HepG2 (cell line): ENCODE measurements around the gene NOXO1. TPM values are rescaled to one million over a fixed set of nuclear protein-coding genes. Genes with fewer than 3 reads are reported as not detected.
A peak's percentile ranks its signal among the peaks of the same experiment; 100 is the strongest.

Experiments used
- ATAC-seq: fragments of 200-7000 bp; cut with Tn5 transposase; 3 replicates; pipeline ENCODE4 v1.9.1; 2020; ENCODE audit warnings: mild to moderate bottlenecking, moderate library complexity
- BruUV-seq: library from RNA; stranded (reverse); fragments of 400-500 nt; replicated peaks from 2 replicates; lab custom pipeline; 2021; lab: Mats Ljungman, UMichigan
- CTCF ChIA-PET: fragments of 300-600 bp; formaldehyde crosslinking; extraction: SDS; loops from one replicate; lab custom pipeline; 2021; ENCODE audit warnings: low total read pairs, inconsistent platforms, low intra/inter-chr PET ratio; lab: Yijun Ruan, JAX
- POLR2A ChIA-PET: fragments of 350-600 bp; sonication (Branson Sonifier 250); formaldehyde crosslinking; loops from one replicate; lab custom pipeline; 2020; ENCODE audit warnings: antibody characterized with exemption, inconsistent platforms; lab: Yijun Ruan, JAX
- DNase-seq: peaks from one replicate; pipeline ENCODE4 v3.0.0-alpha.2; 2015; ENCODE audit warnings: low spot score
- FAIRE-seq: peaks from 3 replicates; lab custom pipeline; 2011; peaks lifted over from hg19 to GRCh38; lab: Jason Lieb, UNC
- H2AFZ ChIP-seq: one replicate; pipeline ENCODE4 v1.6.1; 2011; ENCODE audit warnings: low read length, inconsistent platforms
- H3K27ac ChIP-seq: fragments of 300-600 bp; 3 replicates; pipeline ENCODE4 v1.8.0; 2011; ENCODE audit warnings: mixed run types, mild to moderate bottlenecking, mixed read lengths, low read length, inconsistent platforms; ENCODE audit not compliant: insufficient read depth; ENCODE audit errors: extremely low read length
- H3K27me3 ChIP-seq, 2 experiments: fragments of 200-600 bp in 1 of 2; 2 replicates in 1 of 2; 3 replicates in 1 of 2; pipeline versions ENCODE4 v1.6.0 to v1.8.0; 2011; ENCODE audit warnings: low read length in 2 of 2, mild to moderate bottlenecking in 2 of 2, moderate library complexity in 2 of 2, inconsistent platforms in 1 of 2; ENCODE audit not compliant: insufficient read depth in 2 of 2, control insufficient read depth in 1 of 2
- H3K36me3 ChIP-seq, 2 experiments: fragments of 200-600 bp in 1 of 2; replicated peaks in 1 of 2; 2 replicates in 1 of 2; 3 replicates in 1 of 2; pipeline versions ENCODE4 v1.5.1 to v1.8.0; 2011; ENCODE audit warnings: low read length in 2 of 2, inconsistent platforms in 1 of 2; ENCODE audit not compliant: insufficient read depth in 2 of 2, control insufficient read depth in 1 of 2
- H3K4me1 ChIP-seq: 2 replicates; pipeline ENCODE4 v1.5.1; 2012; ENCODE audit warnings: low read length, inconsistent platforms; ENCODE audit not compliant: insufficient read depth
- H3K4me2 ChIP-seq: 2 replicates; pipeline ENCODE4 v1.6.0; 2011; ENCODE audit warnings: low read depth, low read length, inconsistent platforms
- H3K4me3 ChIP-seq, 3 experiments: fragments of 200-600 bp in 1 of 3; sonication (generic), shearing (Covaris generic) in 1 of 3; replicated peaks in 1 of 3; 2 replicates each; pipeline ENCODE4 v1.5.1; 2011 to 2016; ENCODE audit warnings: low read length in 3 of 3, inconsistent platforms in 2 of 3, low read depth in 2 of 3, mild to moderate bottlenecking in 2 of 3, control low read depth in 1 of 3, mixed read lengths in 1 of 3; ENCODE audit not compliant: insufficient read depth in 1 of 3
- H3K79me2 ChIP-seq: one replicate; pipeline ENCODE4 v1.6.1; 2011; ENCODE audit warnings: low read length, inconsistent platforms; ENCODE audit not compliant: insufficient read depth
- H3K9ac ChIP-seq: 2 replicates; pipeline ENCODE4 v1.6.0; 2011; ENCODE audit warnings: mild to moderate bottlenecking, low read depth, low read length, inconsistent platforms; ENCODE audit not compliant: insufficient read depth
- H3K9me3 ChIP-seq: 2 replicates; pipeline ENCODE4 v1.5.1; 2012; ENCODE audit warnings: mild to moderate bottlenecking, low read length
- H4K20me1 ChIP-seq: 2 replicates; pipeline ENCODE4 v1.6.0; 2011; ENCODE audit warnings: inconsistent platforms, mild to moderate bottlenecking, low read length, moderate library complexity; ENCODE audit not compliant: insufficient read depth
- GFI1 ChIP-seq: sonication (generic); formaldehyde crosslinking; IDR thresholded peaks from 2 replicates; pipeline ENCODE4 v1.5.0; 2020; ENCODE audit warnings: missing genetic modification reagents, mild to moderate bottlenecking, borderline replicate concordance
- MTF2 ChIP-seq: sonication (generic); formaldehyde crosslinking; IDR thresholded peaks from 2 replicates; pipeline ENCODE4 v1.5.0; 2020; ENCODE audit warnings: missing genetic modification reagents, borderline replicate concordance
- NAIF1 ChIP-seq: sonication (generic); formaldehyde crosslinking; IDR thresholded peaks from 2 replicates; pipeline ENCODE4 v1.5.0; 2020; ENCODE audit warnings: mild to moderate bottlenecking, missing genetic modification reagents, borderline replicate concordance
- NFYC ChIP-seq: IDR thresholded peaks from 2 replicates; pipeline ENCODE4 v1.6.1; 2016; ENCODE audit warnings: missing genetic modification reagents, missing compliant biosample characterization
- PAWR ChIP-seq: sonication (generic); formaldehyde crosslinking; IDR thresholded peaks from 2 replicates; pipeline ENCODE4 v1.4.0; 2020; ENCODE audit warnings: missing genetic modification reagents, mild to moderate bottlenecking, borderline replicate concordance
- PHF21A ChIP-seq: sonication (generic); formaldehyde crosslinking; IDR thresholded peaks from 2 replicates; pipeline ENCODE4 v1.5.0; 2020; ENCODE audit warnings: mild to moderate bottlenecking, missing genetic modification reagents
- POLR2A ChIP-seq, 2 experiments: IDR thresholded peaks; 2 replicates each; pipeline ENCODE4 v1.6.1; 2011; ENCODE audit warnings: low read depth in 2 of 2, low read length in 2 of 2, mild to moderate bottlenecking in 1 of 2, moderate library complexity in 1 of 2; ENCODE audit not compliant: insufficient read depth in 1 of 2
- SP2 ChIP-seq: sonication (generic); formaldehyde crosslinking; IDR thresholded peaks from 2 replicates; pipeline ENCODE4 v1.5.1; 2020; ENCODE audit warnings: mild to moderate bottlenecking, missing genetic modification reagents
- TMF1 ChIP-seq: sonication (generic); formaldehyde crosslinking; IDR thresholded peaks from 2 replicates; pipeline ENCODE4 v1.8.1; 2022; ENCODE audit warnings: low read depth, missing genetic modification reagents
- ZNF335 ChIP-seq: sonication (generic); formaldehyde crosslinking; IDR thresholded peaks from 2 replicates; pipeline ENCODE4 v1.4.0; 2020; ENCODE audit warnings: missing genetic modification reagents
- ZNF441 ChIP-seq: sonication (generic); formaldehyde crosslinking; IDR thresholded peaks from 2 replicates; pipeline ENCODE4 v1.7.0; 2021; ENCODE audit warnings: missing genetic modification reagents, borderline replicate concordance
- WGBS: methylation state at CpG from one replicate; pipeline ENCODE4 v1.1.6; 2017; ENCODE audit warnings: low lambda C conversion rate; 5-methylcytosine and 5-hydroxymethylcytosine counted together
- in situ Hi-C: cut with HindIII; loops from 2 replicates; pipeline ENCODE4 v1.10.0; 2017; ENCODE audit warnings: low pct_unique_long_range_greater_than_20kb; ENCODE audit not compliant: extremely low pct_ligation_motif_present
- intact Hi-C: fragments of 100-400 bp; cut with micrococcal nuclease; formaldehyde crosslinking; loops from one replicate; pipeline ENCODE4 v1.10.0; 2022; ENCODE audit not compliant: unreplicated experiment
- polyA plus RNA-seq, 8 experiments: library from polyadenylated mRNA; depleted of rRNA in 3 of 8; stranded (reverse) in 7 of 8; unstranded in 1 of 8; fragments of >200 nt; fragmentation: Illumina TruSeq in 4 of 8; extraction: Trizol in 4 of 8; gene quantifications; 2 replicates each; pipeline versions ENCODE4 v1.2.1 to v1.2.3, GENCODE V29; 2011 to 2016; ENCODE audit warnings: low read depth in 4 of 8, missing spikeins in 1 of 8, mixed read lengths in 1 of 8; ENCODE audit not compliant: insufficient read depth in 1 of 8
- total RNA-seq, 5 experiments: library from RNA; depleted of rRNA; stranded (reverse); fragments of >200 nt; fragmentation: Illumina TruSeq; extraction: Trizol; gene quantifications; 2 replicates each; pipeline ENCODE4 v1.2.3, GENCODE V29; 2016; ENCODE audit warnings: low read depth in 1 of 5
- TF ChIP-seq, protein P1 (sequence below): sonication (generic); formaldehyde crosslinking; IDR thresholded peaks from 2 replicates; pipeline ENCODE4 v1.5.1; 2020; ENCODE audit warnings: mild to moderate bottlenecking, moderate library complexity, missing genetic modification reagents
- TF ChIP-seq, protein P2 (sequence below): sonication (generic); formaldehyde crosslinking; IDR thresholded peaks from 2 replicates; pipeline ENCODE4 v1.4.0; 2020; ENCODE audit warnings: missing genetic modification reagents, borderline replicate concordance
- TF ChIP-seq, protein P3 (sequence below): sonication (generic); formaldehyde crosslinking; IDR thresholded peaks from 2 replicates; pipeline ENCODE4 v1.4.0; 2020; ENCODE audit warnings: missing genetic modification reagents

The NOXO1 gene
- total and polyA plus RNA-seq, 2 of the 13 experiments (the other 11 are each of a cell fraction or from before 2014, with no cell fraction given): 0.69 to 1.4 TPM

DNA sequence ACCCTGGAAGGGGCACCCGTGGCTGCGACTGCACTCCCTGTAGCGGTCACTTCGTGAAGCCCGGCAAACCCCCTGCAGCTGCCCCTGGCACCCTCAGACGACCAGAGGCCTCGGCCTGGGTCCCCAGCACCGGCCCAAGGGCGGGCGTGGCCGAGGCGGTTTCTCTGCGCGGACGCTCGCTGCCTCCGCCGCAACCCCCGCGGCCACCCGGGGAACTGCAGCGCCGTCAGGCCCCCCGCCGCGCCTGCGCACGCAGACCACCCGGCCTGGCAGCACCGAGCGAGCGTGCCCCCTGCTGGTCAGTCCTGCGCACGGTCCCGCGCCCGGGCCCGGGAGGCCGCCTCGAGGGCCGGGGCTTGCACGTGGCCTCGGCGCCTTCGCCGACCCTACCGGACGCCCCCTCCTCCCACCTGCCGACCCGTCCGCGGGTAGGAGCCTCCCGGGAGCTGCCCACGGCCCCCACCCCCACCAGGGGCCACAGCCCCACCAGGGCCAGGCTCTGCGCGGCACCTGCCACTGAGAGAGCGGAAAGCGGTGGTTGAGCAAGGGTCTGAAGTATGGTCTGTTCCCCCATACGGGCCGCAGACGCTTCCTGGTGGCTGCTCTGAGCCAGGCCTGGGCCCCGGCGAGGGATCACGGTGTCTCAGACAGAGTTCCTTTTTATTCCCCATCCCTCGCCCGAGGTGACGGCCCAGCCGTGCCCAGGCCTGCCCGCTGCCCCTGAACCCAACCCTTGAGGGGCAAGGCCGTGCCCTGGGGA lies 51.5 kb downstream of the NOXO1 start (continued):
- TF ChIP-seq ZNF335 (CRISPR knock-in tag) (no peak), NFYC (no peak)
- TF ChIP-seq, all 625 proteins: peak for 229

DNA sequence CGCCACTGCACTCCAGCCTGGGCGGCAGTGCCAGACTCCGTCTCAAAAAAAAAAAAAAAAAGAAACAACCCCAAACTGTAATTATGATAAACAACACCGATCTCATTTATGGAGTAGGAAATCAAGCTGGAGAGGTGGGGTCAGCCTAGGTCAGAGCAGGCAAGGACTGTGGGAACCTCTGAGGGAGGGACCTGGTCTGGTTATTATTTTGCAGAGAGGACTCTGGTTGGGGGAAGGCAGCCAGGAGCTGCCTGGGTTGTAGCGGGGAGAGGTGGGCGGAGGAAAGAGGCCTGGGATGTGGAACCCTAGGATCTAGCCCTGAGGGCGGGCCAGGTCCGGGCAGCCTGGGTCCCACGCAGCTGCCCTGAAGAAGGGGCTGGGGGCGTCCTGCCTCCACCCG lies 52.2 kb downstream of the NOXO1 start:
- H3K4me1 ChIP-seq: peaks cover 77% of the 10 kb centered on the region
- ChIA-PET CTCF (interaction anchor here (0.7 to 2.2 kb wide), 5 partner anchors 12 to 116 kb away, joined by 3 to 22 read pairs (median 3); no protein-coding TSS in a partner anchor), POLR2A (interaction anchor here (0.6 to 2.7 kb wide), 12 partner anchors 11 to 147 kb away, joined by 3 to 14 read pairs (median 4); partner anchors contain the start of genes FAHD1, HAGH, MSRB1 and NUBP2)
- intact Hi-C loops: no loop called here
- FAIRE-seq: peak; percentile 51
- 17% methylated on average over 8 of the region's 11 CpGs for WGBS
- no TSS peak for BruUV-seq
- peak overlapping the region; percentile 67 for H3K9ac ChIP-seq
- peak overlapping the region; percentile 59 to 73 (median 70) for H3K4me3 ChIP-seq
- peak overlapping the region; percentile 38 for H3K27ac ChIP-seq
- DNase-seq: no peak
- peak overlapping the region; percentile 78 for H3K4me2 ChIP-seq
- peak; percentile 27 for ATAC-seq
- peaks cover 3 to 10% of the 10 kb centered on the region in 2 experiments; a peak in 2 of 5 replicates for H3K27me3 ChIP-seq
- H3K79me2 ChIP-seq: no peaks in the 10 kb centered on the region
- no peaks in the 10 kb centered on the region for H4K20me1 ChIP-seq
- no peaks in the 10 kb centered on the region for H3K9me3 ChIP-seq
- peak overlapping the region; percentile 40 for H2AFZ ChIP-seq
- in situ Hi-C loops: no loop called here
- no peaks in the 10 kb centered on the region for H3K36me3 ChIP-seq
- TF ChIP-seq, protein P1, sequence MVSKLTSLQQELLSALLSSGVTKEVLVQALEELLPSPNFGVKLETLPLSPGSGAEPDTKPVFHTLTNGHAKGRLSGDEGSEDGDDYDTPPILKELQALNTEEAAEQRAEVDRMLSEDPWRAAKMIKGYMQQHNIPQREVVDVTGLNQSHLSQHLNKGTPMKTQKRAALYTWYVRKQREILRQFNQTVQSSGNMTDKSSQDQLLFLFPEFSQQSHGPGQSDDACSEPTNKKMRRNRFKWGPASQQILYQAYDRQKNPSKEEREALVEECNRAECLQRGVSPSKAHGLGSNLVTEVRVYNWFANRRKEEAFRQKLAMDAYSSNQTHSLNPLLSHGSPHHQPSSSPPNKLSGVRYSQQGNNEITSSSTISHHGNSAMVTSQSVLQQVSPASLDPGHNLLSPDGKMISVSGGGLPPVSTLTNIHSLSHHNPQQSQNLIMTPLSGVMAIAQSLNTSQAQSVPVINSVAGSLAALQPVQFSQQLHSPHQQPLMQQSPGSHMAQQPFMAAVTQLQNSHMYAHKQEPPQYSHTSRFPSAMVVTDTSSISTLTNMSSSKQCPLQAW (CRISPR knock-in tag): peak; percentile 18; the same call in 1 of the 2 replicates
- TF ChIP-seq, protein P2, sequence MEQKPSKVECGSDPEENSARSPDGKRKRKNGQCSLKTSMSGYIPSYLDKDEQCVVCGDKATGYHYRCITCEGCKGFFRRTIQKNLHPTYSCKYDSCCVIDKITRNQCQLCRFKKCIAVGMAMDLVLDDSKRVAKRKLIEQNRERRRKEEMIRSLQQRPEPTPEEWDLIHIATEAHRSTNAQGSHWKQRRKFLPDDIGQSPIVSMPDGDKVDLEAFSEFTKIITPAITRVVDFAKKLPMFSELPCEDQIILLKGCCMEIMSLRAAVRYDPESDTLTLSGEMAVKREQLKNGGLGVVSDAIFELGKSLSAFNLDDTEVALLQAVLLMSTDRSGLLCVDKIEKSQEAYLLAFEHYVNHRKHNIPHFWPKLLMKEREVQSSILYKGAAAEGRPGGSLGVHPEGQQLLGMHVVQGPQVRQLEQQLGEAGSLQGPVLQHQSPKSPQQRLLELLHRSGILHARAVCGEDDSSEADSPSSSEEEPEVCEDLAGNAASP: peak; percentile 25; the same call in 1 of the 2 replicates
- TF ChIP-seq PHF21A: 0 out of 2 replicates have a peak, but pooled peaks have one; percentile 26
- peak; percentile 85 for TF ChIP-seq ZNF441 (CRISPR knock-in tag)
- no peak for TF ChIP-seq MTF2 (CRISPR knock-in tag)
- TF ChIP-seq, protein P3, sequence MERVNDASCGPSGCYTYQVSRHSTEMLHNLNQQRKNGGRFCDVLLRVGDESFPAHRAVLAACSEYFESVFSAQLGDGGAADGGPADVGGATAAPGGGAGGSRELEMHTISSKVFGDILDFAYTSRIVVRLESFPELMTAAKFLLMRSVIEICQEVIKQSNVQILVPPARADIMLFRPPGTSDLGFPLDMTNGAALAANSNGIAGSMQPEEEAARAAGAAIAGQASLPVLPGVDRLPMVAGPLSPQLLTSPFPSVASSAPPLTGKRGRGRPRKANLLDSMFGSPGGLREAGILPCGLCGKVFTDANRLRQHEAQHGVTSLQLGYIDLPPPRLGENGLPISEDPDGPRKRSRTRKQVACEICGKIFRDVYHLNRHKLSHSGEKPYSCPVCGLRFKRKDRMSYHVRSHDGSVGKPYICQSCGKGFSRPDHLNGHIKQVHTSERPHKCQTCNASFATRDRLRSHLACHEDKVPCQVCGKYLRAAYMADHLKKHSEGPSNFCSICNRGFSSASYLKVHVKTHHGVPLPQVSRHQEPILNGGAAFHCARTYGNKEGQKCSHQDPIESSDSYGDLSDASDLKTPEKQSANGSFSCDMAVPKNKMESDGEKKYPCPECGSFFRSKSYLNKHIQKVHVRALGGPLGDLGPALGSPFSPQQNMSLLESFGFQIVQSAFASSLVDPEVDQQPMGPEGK (CRISPR knock-in tag): peak; percentile 4; the same call in 1 of the 2 replicates
- TF ChIP-seq POLR2A (IDR thresholded peaks at IDR 0.05; ENCODE audit: insufficient read depth in 1 of 2, low read depth in 2 of 2, low read length in 2 of 2): peak in 1 of 2 experiments; percentile 33; a peak in 2 of 4 replicates
- TF ChIP-seq GFI1 (CRISPR knock-in tag): 0 out of 2 replicates have a peak, but pooled peaks have one; percentile 25
- TF ChIP-seq NAIF1: 0 out of 2 replicates have a peak, but pooled peaks have one; percentile 37
- TF ChIP-seq PAWR (CRISPR knock-in tag): 0 out of 2 replicates have a peak, but pooled peaks have one; percentile 1
- no peak for TF ChIP-seq TMF1
- peak; percentile 3; the same call in 1 of the 2 replicates for TF ChIP-seq SP2 (CRISPR knock-in tag)
